Ishikawa (cell line): ENCODE data around the gene MRRF.

Source experiments
- CREB1 ChIP-seq: IDR thresholded peaks from 2 replicates; pipeline ENCODE4 v1.6.1; 2012; ENCODE audit warnings: low read depth
- EP300 ChIP-seq: IDR thresholded peaks from 2 replicates; pipeline ENCODE4 v1.6.1; 2012; ENCODE audit warnings: borderline replicate concordance
- FOXM1 ChIP-seq: IDR thresholded peaks from 2 replicates; pipeline ENCODE4 v1.6.1; 2012; ENCODE audit warnings: low read depth, borderline replicate concordance
- TF ChIP-seq, protein P1 (sequence below): IDR thresholded peaks from 2 replicates; pipeline ENCODE4 v1.6.1; 2012

DNA sequence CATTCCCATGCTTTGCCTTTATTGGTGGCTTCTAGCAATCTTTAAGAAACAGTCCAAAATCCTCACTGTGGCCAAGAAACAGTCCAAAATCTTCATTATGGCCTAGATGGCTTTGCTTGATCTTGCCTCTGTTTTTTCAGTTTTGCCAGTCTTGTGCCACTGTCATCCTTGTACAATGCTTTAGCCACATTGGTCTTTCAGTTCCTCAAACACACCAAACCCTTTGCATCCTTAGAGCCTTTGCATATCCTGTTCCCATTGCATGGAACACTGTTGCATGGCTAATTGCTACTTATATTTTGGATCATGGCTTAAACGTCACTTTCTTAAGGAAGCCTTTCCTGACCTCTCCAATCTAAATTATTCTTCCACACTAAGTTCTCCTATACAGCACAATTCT is 22.1 kb downstream of the MRRF start:
- TF ChIP-seq CREB1: no peak
- TF ChIP-seq EP300: no peak
- TF ChIP-seq FOXM1: no peak
- TF ChIP-seq, protein P1, sequence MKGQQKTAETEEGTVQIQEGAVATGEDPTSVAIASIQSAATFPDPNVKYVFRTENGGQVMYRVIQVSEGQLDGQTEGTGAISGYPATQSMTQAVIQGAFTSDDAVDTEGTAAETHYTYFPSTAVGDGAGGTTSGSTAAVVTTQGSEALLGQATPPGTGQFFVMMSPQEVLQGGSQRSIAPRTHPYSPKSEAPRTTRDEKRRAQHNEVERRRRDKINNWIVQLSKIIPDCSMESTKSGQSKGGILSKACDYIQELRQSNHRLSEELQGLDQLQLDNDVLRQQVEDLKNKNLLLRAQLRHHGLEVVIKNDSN: no peak
